ENCODE measurements around the gene ABHD14A. TPM values are rescaled to one million over a fixed set of nuclear protein-coding genes. Genes with fewer than 3 reads are reported as not detected.

The ABHD14A gene
- total and polyA plus RNA-seq, 2 of the 13 experiments (the other 11 are each of a cell fraction or from before 2014, with no cell fraction given) = 29.5 to 46.9 TPM

DNA sequence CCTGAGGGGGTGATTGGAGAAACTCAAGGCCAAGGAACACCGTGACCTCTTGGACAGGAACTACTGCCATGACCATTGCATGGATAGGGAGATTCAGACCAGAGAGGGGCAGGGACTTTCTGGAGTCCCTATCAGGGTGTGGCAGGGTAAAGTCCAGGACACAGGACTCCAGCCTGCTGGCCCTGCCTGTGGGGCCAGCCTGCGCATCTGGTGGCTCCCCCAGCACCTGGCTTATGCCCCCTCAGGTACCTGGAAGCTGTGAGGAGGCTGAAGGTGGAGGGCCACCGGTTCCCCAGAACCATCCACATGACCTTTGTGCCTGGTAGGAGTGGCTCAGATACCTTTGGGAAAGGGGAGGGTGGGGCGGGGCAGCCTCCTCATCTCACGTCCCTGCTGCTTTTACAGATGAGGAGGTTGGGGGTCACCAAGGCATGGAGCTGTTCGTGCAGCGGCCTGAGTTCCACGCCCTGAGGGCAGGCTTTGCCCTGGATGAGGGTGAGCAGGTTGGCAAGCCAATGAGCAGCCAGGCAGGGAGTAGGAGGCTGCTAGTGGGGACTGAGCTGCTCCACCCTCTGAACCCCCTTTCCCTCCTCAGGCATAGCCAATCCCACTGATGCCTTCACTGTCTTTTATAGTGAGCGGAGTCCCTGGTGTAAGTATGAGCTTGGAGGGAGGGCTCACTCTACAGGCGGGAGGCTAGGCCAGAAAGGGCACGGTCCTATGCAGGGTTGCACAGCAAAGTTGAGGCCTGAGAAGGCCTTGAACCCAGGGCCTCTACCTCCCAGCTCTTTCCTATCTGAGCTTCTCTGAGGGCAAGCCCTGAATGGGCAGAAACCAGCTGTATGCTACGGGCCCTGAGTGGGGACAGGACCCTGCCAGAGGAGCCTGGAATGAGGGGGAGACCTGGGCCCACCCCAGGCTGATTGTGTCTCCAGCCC is 11.4 kb downstream of the ABHD14A start (continued):
- no peak for TF ChIP-seq TRAFD1 (CRISPR knock-in tag; IDR thresholded peaks at IDR 0.05; ENCODE audit: borderline replicate concordance)
- TF ChIP-seq ZNF619 (CRISPR knock-in tag; IDR thresholded peaks at IDR 0.05) = no peak
- no peak for TF ChIP-seq ERF (CRISPR knock-in tag; IDR thresholded peaks at IDR 0.05)
- no peak for TF ChIP-seq ZNF234 (CRISPR knock-in tag; conservative IDR thresholded peaks at IDR 0.05)
- no peak for TF ChIP-seq ZNF274 (CRISPR knock-in tag; IDR thresholded peaks at IDR 0.05)
- TF ChIP-seq HDAC6 (IDR thresholded peaks at IDR 0.05; ENCODE audit: low read depth, low read length) = no peak
- TF ChIP-seq, protein P1, sequence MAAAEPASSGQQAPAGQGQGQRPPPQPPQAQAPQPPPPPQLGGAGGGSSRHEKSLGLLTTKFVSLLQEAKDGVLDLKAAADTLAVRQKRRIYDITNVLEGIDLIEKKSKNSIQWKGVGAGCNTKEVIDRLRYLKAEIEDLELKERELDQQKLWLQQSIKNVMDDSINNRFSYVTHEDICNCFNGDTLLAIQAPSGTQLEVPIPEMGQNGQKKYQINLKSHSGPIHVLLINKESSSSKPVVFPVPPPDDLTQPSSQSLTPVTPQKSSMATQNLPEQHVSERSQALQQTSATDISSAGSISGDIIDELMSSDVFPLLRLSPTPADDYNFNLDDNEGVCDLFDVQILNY (CRISPR knock-in tag; conservative IDR thresholded peaks at IDR 0.05) = no peak
- no peak for TF ChIP-seq GLI4 (CRISPR knock-in tag; IDR thresholded peaks at IDR 0.05; ENCODE audit: borderline replicate concordance)
- TF ChIP-seq RFX3 (CRISPR knock-in tag; IDR thresholded peaks at IDR 0.05) = no peak
- TF ChIP-seq, protein P2, sequence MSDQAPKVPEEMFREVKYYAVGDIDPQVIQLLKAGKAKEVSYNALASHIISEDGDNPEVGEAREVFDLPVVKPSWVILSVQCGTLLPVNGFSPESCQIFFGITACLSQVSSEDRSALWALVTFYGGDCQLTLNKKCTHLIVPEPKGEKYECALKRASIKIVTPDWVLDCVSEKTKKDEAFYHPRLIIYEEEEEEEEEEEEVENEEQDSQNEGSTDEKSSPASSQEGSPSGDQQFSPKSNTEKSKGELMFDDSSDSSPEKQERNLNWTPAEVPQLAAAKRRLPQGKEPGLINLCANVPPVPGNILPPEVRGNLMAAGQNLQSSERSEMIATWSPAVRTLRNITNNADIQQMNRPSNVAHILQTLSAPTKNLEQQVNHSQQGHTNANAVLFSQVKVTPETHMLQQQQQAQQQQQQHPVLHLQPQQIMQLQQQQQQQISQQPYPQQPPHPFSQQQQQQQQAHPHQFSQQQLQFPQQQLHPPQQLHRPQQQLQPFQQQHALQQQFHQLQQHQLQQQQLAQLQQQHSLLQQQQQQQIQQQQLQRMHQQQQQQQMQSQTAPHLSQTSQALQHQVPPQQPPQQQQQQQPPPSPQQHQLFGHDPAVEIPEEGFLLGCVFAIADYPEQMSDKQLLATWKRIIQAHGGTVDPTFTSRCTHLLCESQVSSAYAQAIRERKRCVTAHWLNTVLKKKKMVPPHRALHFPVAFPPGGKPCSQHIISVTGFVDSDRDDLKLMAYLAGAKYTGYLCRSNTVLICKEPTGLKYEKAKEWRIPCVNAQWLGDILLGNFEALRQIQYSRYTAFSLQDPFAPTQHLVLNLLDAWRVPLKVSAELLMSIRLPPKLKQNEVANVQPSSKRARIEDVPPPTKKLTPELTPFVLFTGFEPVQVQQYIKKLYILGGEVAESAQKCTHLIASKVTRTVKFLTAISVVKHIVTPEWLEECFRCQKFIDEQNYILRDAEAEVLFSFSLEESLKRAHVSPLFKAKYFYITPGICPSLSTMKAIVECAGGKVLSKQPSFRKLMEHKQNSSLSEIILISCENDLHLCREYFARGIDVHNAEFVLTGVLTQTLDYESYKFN (CRISPR knock-in tag; conservative IDR thresholded peaks at IDR 0.05) = peak; percentile 43
- TF ChIP-seq, protein P3, sequence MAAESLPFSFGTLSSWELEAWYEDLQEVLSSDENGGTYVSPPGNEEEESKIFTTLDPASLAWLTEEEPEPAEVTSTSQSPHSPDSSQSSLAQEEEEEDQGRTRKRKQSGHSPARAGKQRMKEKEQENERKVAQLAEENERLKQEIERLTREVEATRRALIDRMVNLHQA (CRISPR knock-in tag; IDR thresholded peaks at IDR 0.05) = no peak
- TF ChIP-seq HNF4G (IDR thresholded peaks at IDR 0.05; ENCODE audit: borderline replicate concordance, low read depth, low read length) = peak; percentile 64
- no peak for TF ChIP-seq HNF4G (CRISPR knock-in tag; IDR thresholded peaks at IDR 0.05; ENCODE audit: borderline replicate concordance, low read depth)
- TF ChIP-seq BCLAF1 (IDR thresholded peaks at IDR 0.05) = no peak

Data from HepG2 (cell line).